Spinal cord (tissue), 10 donors: ENCODE data around the gene AUTS2. TPM values are rescaled to one million over a fixed set of nuclear protein-coding genes. Genes with fewer than 3 reads are reported as not detected.

Source experiments
- DNase-seq, 6 donors: peaks; one replicate each; pipeline versions ENCODE4 v3.0.0 to v3.0.0-alpha.2; 2013 to 2015; ENCODE audit warnings: low spot score in 6 of 6, low read depth in 4 of 6
- H3K27ac ChIP-seq: one replicate; pipeline ENCODE4 v1.5.1; 2013; ENCODE audit warnings: low read depth, low read length, control low read depth
- H3K27me3 ChIP-seq: one replicate; pipeline ENCODE4 v1.6.1; 2013; ENCODE audit warnings: low read length; ENCODE audit not compliant: control insufficient read depth, insufficient read depth
- H3K36me3 ChIP-seq: one replicate; pipeline ENCODE4 v1.6.1; 2013; ENCODE audit warnings: low read length; ENCODE audit not compliant: control insufficient read depth, insufficient read depth
- H3K4me1 ChIP-seq: one replicate; pipeline ENCODE4 v1.6.1; 2013; ENCODE audit warnings: low read length; ENCODE audit not compliant: control insufficient read depth, insufficient read depth
- H3K4me3 ChIP-seq: one replicate; pipeline ENCODE4 v1.5.1; 2013; ENCODE audit warnings: low read depth, low read length, control low read depth
- H3K9me3 ChIP-seq: one replicate; pipeline ENCODE4 v1.6.1; 2013; ENCODE audit warnings: low read length; ENCODE audit not compliant: control insufficient read depth, insufficient read depth
- WGBS: methylation state at CpG from one replicate; pipeline ENCODE4 v1.1.5; 2013; ENCODE audit warnings: missing lambda C conversion rate; ENCODE audit not compliant: insufficient coverage; 5-methylcytosine and 5-hydroxymethylcytosine counted together
- polyA plus RNA-seq, 2 donors: library from polyadenylated mRNA; unstranded; fragments of 120-200 nt; gene quantifications; one replicate each; pipeline ENCODE4 v1.2.1, GENCODE V29; 2013; ENCODE audit not compliant: insufficient read length in 2 of 2
- total RNA-seq, 2 donors: library from RNA; depleted of rRNA in 1 of 2; stranded (reverse); fragments of 120-200 nt in 1 of 2; fragments of >200 nt in 1 of 2; gene quantifications; one replicate each; pipeline versions ENCODE4 v1.2.3 to v1.2.4, GENCODE V29; 2013 to 2014
- donor health status: healthy.

The AUTS2 gene
- total and polyA plus RNA-seq, 4 donors: 56.2 to 214 (median 135) TPM

GRCh38 chr7:69700331-69700730, 102.1 kb downstream of the AUTS2 start:
- 71% methylated on average over 2 of the region's 3 CpGs for WGBS
- Histone ChIP-seq H3K9me3 (no peaks in the 10 kb centered on the region), H3K27ac (no peak overlapping the region), H3K36me3 (no peaks in the 10 kb centered on the region), H3K4me3 (no peak overlapping the region), H3K27me3 (no peaks in the 10 kb centered on the region), H3K4me1 (no peaks in the 10 kb centered on the region)
- DNase-seq: peak in 1 of 6 donors; percentile 48

GRCh38 chr7:69701288-69701687, 103.0 kb downstream of the AUTS2 start:
- no peak for DNase-seq
- Histone ChIP-seq H3K36me3 (no peaks in the 10 kb centered on the region), H3K9me3 (no peaks in the 10 kb centered on the region), H3K4me1 (no peaks in the 10 kb centered on the region), H3K27ac (no peak overlapping the region), H3K4me3 (no peak overlapping the region), H3K27me3 (no peaks in the 10 kb centered on the region)
- WGBS: 72% methylated on average over 5 of the region's 5 CpGs

- no peak overlapping the region for H3K27ac ChIP-seq
- no peaks in the 10 kb centered on the region for H3K36me3 ChIP-seq
- H3K27me3 ChIP-seq: no peaks in the 10 kb centered on the region
- H3K4me1 ChIP-seq: no peaks in the 10 kb centered on the region
- no peak overlapping the region for H3K4me3 ChIP-seq
- H3K9me3 ChIP-seq: no peaks in the 10 kb centered on the region
- 100% methylated on average over 1 of the region's 1 CpG for WGBS
- no peak for DNase-seq
These were observed 104.1 kb downstream of the AUTS2 start for GRCh38 chr7:69702357-69702756.

- no peaks in the 10 kb centered on the region for H3K27me3 ChIP-seq
- H3K4me3 ChIP-seq: no peak overlapping the region
- no peaks in the 10 kb centered on the region for H3K9me3 ChIP-seq
- DNase-seq: no peak
- H3K36me3 ChIP-seq: no peaks in the 10 kb centered on the region
- WGBS: no CpG with 5 or more reads among the region's 2 CpGs
- H3K27ac ChIP-seq: no peak overlapping the region
- H3K4me1 ChIP-seq: no peaks in the 10 kb centered on the region
These were observed 104.8 kb downstream of the AUTS2 start for GRCh38 chr7:69703099-69703498.

GRCh38 chr7:69706070-69706469, 107.8 kb downstream of the AUTS2 start:
- H3K9me3 ChIP-seq: no peaks in the 10 kb centered on the region
- WGBS: 86% methylated on average over 2 of the region's 2 CpGs
- H3K27ac ChIP-seq: no peak overlapping the region
- H3K36me3 ChIP-seq: no peaks in the 10 kb centered on the region
- DNase-seq: no peak
- H3K4me1 ChIP-seq: no peaks in the 10 kb centered on the region
- no peak overlapping the region for H3K4me3 ChIP-seq
- H3K27me3 ChIP-seq: no peaks in the 10 kb centered on the region

- no peaks in the 10 kb centered on the region for H3K27me3 ChIP-seq
- no peaks in the 10 kb centered on the region for H3K4me1 ChIP-seq
- H3K27ac ChIP-seq: no peak overlapping the region
- DNase-seq: peak in 2 of 6 donors; percentile 39 to 49
- 88% methylated on average over 2 of the region's 2 CpGs for WGBS
- H3K36me3 ChIP-seq: no peaks in the 10 kb centered on the region
- no peaks in the 10 kb centered on the region for H3K9me3 ChIP-seq
- H3K4me3 ChIP-seq: no peak overlapping the region
These were observed 110.6 kb downstream of the AUTS2 start for GRCh38 chr7:69708857-69709256.

- peak in 1 of 6 donors; percentile 22 for DNase-seq
- Histone ChIP-seq H3K4me3 (no peak overlapping the region), H3K4me1 (no peaks in the 10 kb centered on the region), H3K9me3 (no peaks in the 10 kb centered on the region), H3K36me3 (no peaks in the 10 kb centered on the region), H3K27ac (no peak overlapping the region), H3K27me3 (no peaks in the 10 kb centered on the region)
- WGBS: 58% methylated on average over 2 of the region's 5 CpGs
These were observed 112.6 kb downstream of the AUTS2 start for GRCh38 chr7:69710768-69711438.

- H3K27me3 ChIP-seq: no peaks in the 10 kb centered on the region
- no peak for DNase-seq
- no peaks in the 10 kb centered on the region for H3K36me3 ChIP-seq
- no peak overlapping the region for H3K27ac ChIP-seq
- no peak overlapping the region for H3K4me3 ChIP-seq
- no peaks in the 10 kb centered on the region for H3K9me3 ChIP-seq
- 50% methylated on average over 1 of the region's 2 CpGs for WGBS
- no peaks in the 10 kb centered on the region for H3K4me1 ChIP-seq
These were observed 116.8 kb downstream of the AUTS2 start for GRCh38 chr7:69714886-69715576.

GRCh38 chr7:69717221-69717620, 118.9 kb downstream of the AUTS2 start:
- Histone ChIP-seq H3K27ac (no peak overlapping the region), H3K9me3 (no peaks in the 10 kb centered on the region), H3K4me1 (no peaks in the 10 kb centered on the region), H3K4me3 (no peak overlapping the region), H3K27me3 (no peaks in the 10 kb centered on the region), H3K36me3 (no peaks in the 10 kb centered on the region)
- no peak for DNase-seq
- WGBS: 36% methylated on average over 2 of the region's 2 CpGs

GRCh38 chr7:69719717-69720116, 121.4 kb downstream of the AUTS2 start:
- peak in 1 of 6 donors; percentile 40 for DNase-seq
- H3K36me3 ChIP-seq: no peaks in the 10 kb centered on the region
- no peak overlapping the region for H3K27ac ChIP-seq
- no peak overlapping the region for H3K4me3 ChIP-seq
- no peaks in the 10 kb centered on the region for H3K9me3 ChIP-seq
- no peaks in the 10 kb centered on the region for H3K27me3 ChIP-seq
- no peaks in the 10 kb centered on the region for H3K4me1 ChIP-seq
